ENCODE data around the gene HYAL3. TPM values are rescaled to one million over a fixed set of nuclear protein-coding genes. Genes with fewer than 3 reads are reported as not detected.
A peak's percentile ranks its signal among the peaks of the same experiment; 100 is the strongest.

HYAL3 gene
- 2.9 TPM for total RNA-seq

GRCh38 chr3:50298836-50299637, at the start of gene HYAL3, which contains the start of gene NAA80:
Gene HYAL3 (minus strand): TSS chr3:50299405. CDS start chr3:50295602, 3,803 bp downstream.
Gene NAA80 (minus strand): TSS chr3:50299405. CDS start chr3:50297463, 1,942 bp downstream.
- peak; percentile 100 for DNase-seq (ENCODE audit: low spot score)
- peak; percentile 67 for ATAC-seq

GRCh38 chr3:50347187-50347813, 48.1 kb upstream of the HYAL3 start:
- ATAC-seq (peak; percentile 27), DNase-seq (ENCODE audit: low spot score) (peak; percentile 74)

- peak; percentile 71 for DNase-seq (ENCODE audit: low spot score)
- peak; percentile 35 for ATAC-seq
These were observed 46.5 kb upstream of the HYAL3 start, which contains the start of gene ZMYND10 for GRCh38 chr3:50345586-50346234. Gene ZMYND10 (minus strand): TSS chr3:50345732. CDS start chr3:50345579, 153 bp downstream.

GRCh38 chr3:50345008-50345407, 45.8 kb upstream of the HYAL3 start:
- ATAC-seq = no peak
- no peak for DNase-seq (ENCODE audit: low spot score)

GRCh38 chr3:50342813-50343633, 43.8 kb upstream of the HYAL3 start:
- DNase-seq (ENCODE audit: low spot score) = no peak
- no peak for ATAC-seq

- ATAC-seq (no peak), DNase-seq (ENCODE audit: low spot score) (no peak)
These were observed 42.9 kb upstream of the HYAL3 start for GRCh38 chr3:50341996-50342650.

GRCh38 chr3:50341537-50341936, 42.3 kb upstream of the HYAL3 start:
- ATAC-seq = no peak
- DNase-seq (ENCODE audit: low spot score) = no peak

GRCh38 chr3:50340448-50341329, 41.5 kb upstream of the HYAL3 start, which contains the start of gene RASSF1:
Gene RASSF1 (minus strand): TSS chr3:50340836. CDS start chr3:50340805, 31 bp downstream.
- ATAC-seq (peak; percentile 2), DNase-seq (ENCODE audit: low spot score) (no peak)

- ATAC-seq = no peak
- no peak for DNase-seq (ENCODE audit: low spot score)
These were observed 40.9 kb upstream of the HYAL3 start for GRCh38 chr3:50340147-50340447.

- ATAC-seq (no peak), DNase-seq (ENCODE audit: low spot score) (no peak)
These were observed 40.4 kb upstream of the HYAL3 start for GRCh38 chr3:50339485-50340146.

GRCh38 chr3:50338965-50339364, 39.8 kb upstream of the HYAL3 start:
- no peak for ATAC-seq
- DNase-seq (ENCODE audit: low spot score) = no peak

GRCh38 chr3:50337175-50337861, 38.1 kb upstream of the HYAL3 start:
- ATAC-seq (peak; percentile 88), DNase-seq (ENCODE audit: low spot score) (peak; percentile 100)

GRCh38 chr3:50336452-50337174, 37.4 kb upstream of the HYAL3 start:
- DNase-seq (ENCODE audit: low spot score) = no peak
- peak; percentile 0 for ATAC-seq

- no peak for ATAC-seq
These were observed 35.3 kb upstream of the HYAL3 start for GRCh38 chr3:50334339-50335075.

GRCh38 chr3:50333744-50334328, 34.6 kb upstream of the HYAL3 start:
- no peak for ATAC-seq
- DNase-seq (ENCODE audit: low spot score) = no peak

More at GRCh38 chr3:50334339-50335075, 35.3 kb upstream of the HYAL3 start:
- DNase-seq (ENCODE audit: low spot score) = no peak

GRCh38 chr3:50331364-50331907, 32.2 kb upstream of the HYAL3 start:
- ATAC-seq = no peak

More at GRCh38 chr3:50331364-50331907, 32.2 kb upstream of the HYAL3 start:
- no peak for DNase-seq (ENCODE audit: low spot score)

All from left lobe of liver (tissue), 2 donors.